Trophoblast cell (in vitro differentiated cells and primary cell): ENCODE data around the gene RBM47.
"Not testable (repeated sequence)": the region's sequence is repeated elsewhere in the genome, so short reads cannot be mapped to it uniquely, and the experiment has no call there.

Source experiments
- DNase-seq, 2 donors: peaks; one replicate each; pipeline ENCODE4 v3.0.0-alpha.2; 2016
- H2AFZ ChIP-seq: 2 replicates; pipeline ENCODE4 v1.6.1; 2013; ENCODE audit warnings: low read length, moderate library complexity, mild to moderate bottlenecking; ENCODE audit not compliant: insufficient read depth, poor library complexity
- H2AK5ac ChIP-seq: 2 replicates; pipeline ENCODE4 v1.6.1; 2013; ENCODE audit warnings: mild to moderate bottlenecking, low read length
- H2BK120ac ChIP-seq: 2 replicates; pipeline ENCODE4 v1.6.1; 2013; ENCODE audit warnings: low read length, mild to moderate bottlenecking, moderate library complexity; ENCODE audit not compliant: insufficient read depth, poor library complexity
- H2BK12ac ChIP-seq: 2 replicates; pipeline ENCODE4 v1.6.1; 2013; ENCODE audit warnings: mild to moderate bottlenecking, low read length, moderate library complexity
- H2BK5ac ChIP-seq: 2 replicates; pipeline ENCODE4 v1.6.1; 2013; ENCODE audit warnings: low read length, low read depth, moderate library complexity, mild to moderate bottlenecking; ENCODE audit not compliant: poor library complexity
- H3K14ac ChIP-seq: 2 replicates; pipeline ENCODE4 v1.6.1; 2013; ENCODE audit warnings: mild to moderate bottlenecking, low read length
- H3K18ac ChIP-seq: 2 replicates; pipeline ENCODE4 v1.6.1; 2013; ENCODE audit warnings: mild to moderate bottlenecking, low read length
- H3K23ac ChIP-seq: 2 replicates; pipeline ENCODE4 v1.6.1; 2013; ENCODE audit warnings: low read length
- H3K27ac ChIP-seq: 2 replicates; pipeline ENCODE4 v1.5.1; 2013; ENCODE audit warnings: low read depth, mild to moderate bottlenecking, inconsistent platforms, low read length, moderate library complexity
- H3K27me3 ChIP-seq: 2 replicates; pipeline ENCODE4 v1.6.1; 2013; ENCODE audit warnings: inconsistent platforms, mild to moderate bottlenecking, low read length, moderate library complexity; ENCODE audit not compliant: insufficient read depth
- H3K36me3 ChIP-seq, 2 experiments: 1 replicate in 1 of 2; 2 replicates in 1 of 2; pipeline ENCODE4 v1.6.1; 2013; ENCODE audit warnings: low read length in 2 of 2, mild to moderate bottlenecking in 2 of 2, moderate library complexity in 1 of 2; ENCODE audit not compliant: insufficient read depth in 2 of 2, control insufficient read depth in 1 of 2
- H3K4ac ChIP-seq: 2 replicates; pipeline ENCODE4 v1.6.1; 2013; ENCODE audit warnings: low read depth, mild to moderate bottlenecking, low read length, moderate library complexity
- H3K4me1 ChIP-seq, 2 experiments: 1 replicate in 1 of 2; 2 replicates in 1 of 2; pipeline ENCODE4 v1.6.1; 2013; ENCODE audit warnings: low read length in 2 of 2, mild to moderate bottlenecking in 2 of 2, moderate library complexity in 1 of 2; ENCODE audit not compliant: insufficient read depth in 2 of 2, control insufficient read depth in 1 of 2
- H3K4me2 ChIP-seq: 2 replicates; pipeline ENCODE4 v1.6.1; 2013; ENCODE audit warnings: inconsistent platforms, mild to moderate bottlenecking, low read length, moderate library complexity
- H3K4me3 ChIP-seq: 2 replicates; pipeline ENCODE4 v1.5.1; 2013; ENCODE audit warnings: mild to moderate bottlenecking, low read depth, low read length, inconsistent platforms
- H3K79me1 ChIP-seq: one replicate; pipeline ENCODE4 v1.6.1; 2013; ENCODE audit warnings: low read length
- H3K79me2 ChIP-seq: 2 replicates; pipeline ENCODE4 v1.6.1; 2013; ENCODE audit warnings: low read length, mild to moderate bottlenecking; ENCODE audit not compliant: control insufficient read depth, insufficient read depth, poor library complexity
- H3K9ac ChIP-seq: 2 replicates; pipeline ENCODE4 v1.6.1; 2013; ENCODE audit warnings: mild to moderate bottlenecking, low read length
- H3K9me3 ChIP-seq: 2 replicates; pipeline ENCODE4 v1.6.1; 2013; ENCODE audit warnings: low read depth, mild to moderate bottlenecking, control low read depth, inconsistent platforms, low read length; ENCODE audit not compliant: insufficient read depth
- H4K12ac ChIP-seq: 2 replicates; pipeline ENCODE4 v1.6.1; 2013; ENCODE audit warnings: low read depth, mild to moderate bottlenecking, low read length, moderate library complexity
- H4K8ac ChIP-seq: 2 replicates; pipeline ENCODE4 v1.6.1; 2013; ENCODE audit warnings: low read depth, mild to moderate bottlenecking, low read length, moderate library complexity
- H4K91ac ChIP-seq: one replicate; pipeline ENCODE4 v1.6.1; 2013; ENCODE audit warnings: low read depth, mild to moderate bottlenecking, low read length, moderate library complexity
- WGBS: extraction: QIAGEN DNeasy Blood & Tissue Kit; methylation state at CpG from one replicate; pipeline ENCODE4 v1.1.7; 2013; ENCODE audit warnings: missing lambda C conversion rate; ENCODE audit not compliant: insufficient read length, insufficient coverage; ENCODE audit errors: extremely low coverage; 5-methylcytosine and 5-hydroxymethylcytosine counted together

RBM47 gene

GRCh38 chr4:40628888-40629287, 776 bp downstream of the RBM47 start:
- peaks cover 10% of the 10 kb centered on the region for H3K79me2 ChIP-seq

GRCh38 chr4:40628407-40628806, 1.3 kb downstream of the RBM47 start:
- not testable (repeated sequence) for H3K18ac ChIP-seq, H2BK12ac ChIP-seq, H2AK5ac ChIP-seq

More at GRCh38 chr4:40628888-40629287, 776 bp downstream of the RBM47 start:
- peaks cover 0 to 3% of the 10 kb centered on the region in 2 experiments for H3K36me3 ChIP-seq
- peak in 1 of 2 donors; percentile 21 for DNase-seq
- H2AK5ac ChIP-seq = no peak overlapping the region
- no peaks in the 10 kb centered on the region for H3K27me3 ChIP-seq
- H2BK12ac ChIP-seq = no peak overlapping the region
- no peak overlapping the region for H3K23ac ChIP-seq
- no peak overlapping the region for H3K14ac ChIP-seq
- peak overlapping the region; percentile 87 for H3K4me2 ChIP-seq
- no peak overlapping the region for H2BK5ac ChIP-seq
- H4K12ac ChIP-seq = no peak overlapping the region
- no peak overlapping the region for H2BK120ac ChIP-seq
- no peak overlapping the region for H3K4me3 ChIP-seq
- no CpG with 5 or more reads among the region's 6 CpGs for WGBS
- peaks cover 4 to 5% of the 10 kb centered on the region in 2 experiments for H3K4me1 ChIP-seq
- H2AFZ ChIP-seq = no peak overlapping the region
- no peaks in the 10 kb centered on the region for H3K9me3 ChIP-seq
- peaks cover 15% of the 10 kb centered on the region for H3K79me1 ChIP-seq
- no peak overlapping the region for H4K8ac ChIP-seq
- H3K4ac ChIP-seq = no peak overlapping the region
- H3K9ac ChIP-seq = no peak overlapping the region
- H4K91ac ChIP-seq = no peak overlapping the region
- H3K18ac ChIP-seq = no peak overlapping the region
- peak overlapping the region; percentile 98 for H3K27ac ChIP-seq

GRCh38 chr4:40627540-40627939, 2.1 kb downstream of the RBM47 start:
- H2BK120ac ChIP-seq = no peak overlapping the region
- H4K8ac ChIP-seq = no peak overlapping the region
- no peaks in the 10 kb centered on the region for H3K9me3 ChIP-seq
- H2AFZ ChIP-seq = no peak overlapping the region
- no peak overlapping the region for H3K9ac ChIP-seq
- DNase-seq = no peak
- no peak overlapping the region for H4K91ac ChIP-seq
- peaks cover 15% of the 10 kb centered on the region for H3K79me1 ChIP-seq
- H3K23ac ChIP-seq = no peak overlapping the region
- H3K4me1 ChIP-seq = peaks cover 4 to 5% of the 10 kb centered on the region in 2 experiments
- no peaks in the 10 kb centered on the region for H3K27me3 ChIP-seq
- H3K36me3 ChIP-seq = peaks cover 0 to 3% of the 10 kb centered on the region in 2 experiments
- no peak overlapping the region for H2AK5ac ChIP-seq
- no CpG with 5 or more reads among the region's 1 CpG for WGBS
- no peak overlapping the region for H3K14ac ChIP-seq
- no peak overlapping the region for H3K18ac ChIP-seq
- peaks cover 12% of the 10 kb centered on the region for H3K79me2 ChIP-seq
- H3K4me2 ChIP-seq = no peak overlapping the region
- H3K4ac ChIP-seq = no peak overlapping the region
- H3K27ac ChIP-seq = no peak overlapping the region
- H2BK12ac ChIP-seq = no peak overlapping the region
- no peak overlapping the region for H2BK5ac ChIP-seq
- no peak overlapping the region for H4K12ac ChIP-seq
- H3K4me3 ChIP-seq = no peak overlapping the region

More at GRCh38 chr4:40628407-40628806, 1.3 kb downstream of the RBM47 start:
- not testable (repeated sequence) for H2BK5ac ChIP-seq, H3K9me3 ChIP-seq, H3K27ac ChIP-seq, H2AFZ ChIP-seq, H3K4me3 ChIP-seq, H4K91ac ChIP-seq, H3K9ac ChIP-seq, H3K23ac ChIP-seq, H4K12ac ChIP-seq, H2BK120ac ChIP-seq, H4K8ac ChIP-seq, H3K4me1 ChIP-seq, H3K14ac ChIP-seq, H3K27me3 ChIP-seq, H3K36me3 ChIP-seq
- Histone ChIP-seq H3K79me2 (peaks cover 11% of the 10 kb centered on the region), H3K79me1 (peaks cover 15% of the 10 kb centered on the region), H3K4me2 (peak overlapping the region; percentile 42), H3K4ac (peak overlapping the region; percentile 64)
- WGBS = no CpG with 5 or more reads among the region's 6 CpGs
- DNase-seq = peak in 1 of 2 donors; percentile 29

GRCh38 chr4:40626183-40626990, 3.3 kb downstream of the RBM47 start:
- Histone ChIP-seq H2BK5ac (peak overlapping the region; percentile 3), H3K14ac (peak overlapping the region; percentile 28), H4K8ac (peak overlapping the region; percentile 46), H2BK120ac (no peak overlapping the region), H2AFZ (no peak overlapping the region), H3K18ac (no peak overlapping the region), H3K27ac (peak overlapping the region; percentile 1), H3K4me3 (no peak overlapping the region), H3K36me3 (peaks cover 0 to 3% of the 10 kb centered on the region in 2 experiments), H3K23ac (no peak overlapping the region), H3K79me1 (peaks cover 15% of the 10 kb centered on the region), H3K9me3 (no peaks in the 10 kb centered on the region), H2AK5ac (no peak overlapping the region), H3K4me2 (peak overlapping the region; percentile 51), H3K27me3 (no peaks in the 10 kb centered on the region), H3K9ac (no peak overlapping the region), H3K4me1 (peaks cover 7 to 9% of the 10 kb centered on the region in 2 experiments), H4K12ac (no peak overlapping the region), H2BK12ac (no peak overlapping the region), H3K79me2 (peaks cover 12% of the 10 kb centered on the region), H3K4ac (peak overlapping the region; percentile 29), H4K91ac (peak overlapping the region; percentile 43)
- DNase-seq = peak in 1 of 2 donors; percentile 22
- no CpG with 5 or more reads among the region's 10 CpGs for WGBS
